ENCODE data around the gene TMEM145.

Gene TMEM145

DNA sequence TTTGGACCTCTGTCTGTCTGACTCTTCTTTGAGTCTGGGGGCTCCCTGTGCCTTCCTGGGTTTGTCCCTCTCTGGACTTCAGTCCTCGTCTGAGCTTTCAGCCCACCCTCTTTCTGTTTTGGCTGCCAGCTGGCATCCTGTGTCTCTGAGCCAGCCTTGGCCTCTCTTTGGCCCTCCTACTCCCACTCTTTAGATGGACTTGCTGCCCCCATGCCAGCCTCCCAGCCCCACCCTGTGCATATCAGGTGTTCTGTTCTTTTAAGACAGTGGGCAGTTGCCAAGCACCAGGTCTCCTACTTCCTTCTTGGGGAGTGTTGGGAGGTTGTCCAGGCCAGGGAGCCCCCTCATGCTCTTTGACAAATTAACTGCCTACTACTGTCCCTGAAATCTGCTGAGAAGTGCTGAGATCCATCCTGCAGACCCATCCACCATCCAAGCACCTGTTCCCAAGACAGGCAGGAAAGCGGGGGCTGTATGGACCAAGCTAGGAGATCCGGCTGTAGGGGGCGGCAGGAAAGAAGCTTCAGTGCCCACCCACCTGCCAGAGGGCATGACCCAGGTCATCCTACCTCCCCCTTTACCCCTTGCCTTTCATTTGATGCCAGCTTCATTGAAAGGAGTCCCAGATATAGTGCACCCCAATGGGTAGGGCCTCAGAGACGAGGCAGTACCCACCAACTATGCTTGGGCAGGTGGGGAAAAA lies 34.5 kb upstream of the TMEM145 start:
- Histone ChIP-seq H3K27ac (ENCODE audit: low read length, poor library complexity, severe bottlenecking) (peak overlapping the region; percentile 90), H3K4me1 (ENCODE audit: control insufficient read depth, insufficient read depth, low read depth, low read length) (peaks cover 76% of the 10 kb centered on the region), H3K23ac (ENCODE audit: low read length in 2 of 2) (no peak overlapping the region), H2AK5ac (ENCODE audit: low read length, severe bottlenecking) (peak overlapping the region; percentile 89), H2AFZ (ENCODE audit: low read depth, low read length) (no peak overlapping the region), H3K4me3 (ENCODE audit: insufficient read depth in 1 of 2, low read depth in 1 of 2, low read length in 2 of 2) (peak overlapping the region in 1 of 2 experiments; percentile 23), H3K36me3 (ENCODE audit: control insufficient read depth in 1 of 2, insufficient read depth in 2 of 2, low read depth in 1 of 2, low read length in 2 of 2) (peaks cover 38 to 40% of the 10 kb centered on the region in 2 experiments), H2BK12ac (ENCODE audit: low read length in 2 of 2) (no peak overlapping the region), H4K8ac (ENCODE audit: low read length) (no peak overlapping the region), H3K9me3 (ENCODE audit: control insufficient read depth, low read length) (no peaks in the 10 kb centered on the region), H3K18ac (ENCODE audit: low read depth in 1 of 2, low read length in 2 of 2) (no peak overlapping the region), H2BK15ac (ENCODE audit: low read depth, poor library complexity, severe bottlenecking) (no peak overlapping the region), H3K4ac (ENCODE audit: low read depth in 1 of 2, low read length in 2 of 2) (peak overlapping the region in 1 of 2 experiments; percentile 57), H3K79me1 (replicated peaks; ENCODE audit: low read length, poor library complexity, severe bottlenecking) (peaks cover 2% of the 10 kb centered on the region), H3K27me3 (ENCODE audit: control insufficient read depth in 1 of 2, insufficient read depth in 1 of 2, low read length in 2 of 2) (no peaks in the 10 kb centered on the region), H3K4me2 (ENCODE audit: low read length, poor library complexity, severe bottlenecking) (peak overlapping the region; percentile 5), H3K9ac (ENCODE audit: low read length) (peak overlapping the region; percentile 79), H4K91ac (ENCODE audit: low read length) (peak overlapping the region; percentile 64), H2BK120ac (ENCODE audit: low read depth, low read length) (no peak overlapping the region), H2BK5ac (ENCODE audit: low read depth, low read length, poor library complexity, severe bottlenecking) (peak overlapping the region; percentile 67), H3K14ac (ENCODE audit: low read length in 2 of 2) (no peak overlapping the region)
- no peak for DNase-seq
- WGBS, result 93% methylated on average over 5 of the region's 5 CpGs

DNA sequence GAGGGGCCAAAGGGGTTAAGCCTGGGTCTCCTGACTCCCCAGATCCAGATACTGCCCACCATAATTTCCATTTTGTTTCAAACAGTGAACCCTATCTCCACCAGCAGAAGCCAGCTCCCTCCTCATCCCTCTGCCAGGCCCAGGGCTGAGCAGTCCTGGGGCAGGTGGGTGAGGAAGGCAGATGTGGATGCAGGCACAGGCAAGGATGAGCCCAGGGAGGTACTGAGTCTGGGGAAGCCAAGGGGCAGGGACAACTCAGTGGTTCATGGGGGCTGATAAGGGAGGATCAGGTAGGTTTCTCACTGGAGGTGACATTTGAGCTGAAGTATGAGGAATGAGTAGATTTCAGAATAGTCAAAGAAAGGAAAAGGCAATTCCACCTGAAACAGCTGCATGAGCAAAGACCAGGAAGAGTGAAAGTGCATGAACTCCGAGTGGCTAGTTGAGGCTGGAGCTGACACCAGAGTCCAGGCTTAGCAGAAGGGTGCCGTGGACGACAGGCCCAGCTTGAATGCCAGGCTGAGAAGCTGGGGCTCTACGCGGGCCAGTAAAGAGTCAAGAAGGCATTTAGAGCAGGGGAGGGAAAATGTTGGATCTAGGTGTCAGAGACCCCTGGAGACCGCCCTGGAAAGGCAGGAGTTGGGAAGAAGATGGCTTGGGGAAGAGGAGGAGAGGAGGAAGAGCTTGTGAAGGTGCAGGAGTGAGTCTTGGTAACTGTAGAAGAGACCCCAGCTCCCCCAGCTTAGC lies 33.8 kb upstream of the TMEM145 start:
- H3K27me3 ChIP-seq (ENCODE audit: control insufficient read depth in 1 of 2, insufficient read depth in 1 of 2, low read length in 2 of 2), result no peaks in the 10 kb centered on the region
- H3K4me2 ChIP-seq (ENCODE audit: low read length, poor library complexity, severe bottlenecking), result peak overlapping the region; percentile 85
- H2BK120ac ChIP-seq (ENCODE audit: low read depth, low read length), result no peak overlapping the region
- no peak overlapping the region for H3K23ac ChIP-seq (ENCODE audit: low read length in 2 of 2)
- peaks cover 31 to 32% of the 10 kb centered on the region in 2 experiments for H3K36me3 ChIP-seq (ENCODE audit: control insufficient read depth in 1 of 2, insufficient read depth in 2 of 2, low read depth in 1 of 2, low read length in 2 of 2)
- H2AK5ac ChIP-seq (ENCODE audit: low read length, severe bottlenecking), result peak overlapping the region; percentile 89
- no peaks in the 10 kb centered on the region for H3K79me1 ChIP-seq (replicated peaks; ENCODE audit: low read length, poor library complexity, severe bottlenecking)
- H3K9ac ChIP-seq (ENCODE audit: low read length), result peak overlapping the region; percentile 79
- peaks cover 70% of the 10 kb centered on the region for H3K4me1 ChIP-seq (ENCODE audit: control insufficient read depth, insufficient read depth, low read depth, low read length)
- H3K9me3 ChIP-seq (ENCODE audit: control insufficient read depth, low read length), result no peaks in the 10 kb centered on the region
- 29% methylated on average over 6 of the region's 6 CpGs for WGBS
- no peak overlapping the region for H3K14ac ChIP-seq (ENCODE audit: low read length in 2 of 2)
- H2BK5ac ChIP-seq (ENCODE audit: low read depth, low read length, poor library complexity, severe bottlenecking), result no peak overlapping the region
- H3K18ac ChIP-seq (ENCODE audit: low read depth in 1 of 2, low read length in 2 of 2), result peak overlapping the region; percentile 7 to 72
- H3K4me3 ChIP-seq (ENCODE audit: insufficient read depth in 1 of 2, low read depth in 1 of 2, low read length in 2 of 2), result peak overlapping the region; percentile 69 to 86
- peak overlapping the region; percentile 90 for H3K27ac ChIP-seq (ENCODE audit: low read length, poor library complexity, severe bottlenecking)
- peak overlapping the region; percentile 9 for H2BK15ac ChIP-seq (ENCODE audit: low read depth, poor library complexity, severe bottlenecking)
- peak overlapping the region; percentile 21 to 33 for H2BK12ac ChIP-seq (ENCODE audit: low read length in 2 of 2)
- no peak for DNase-seq
- peak overlapping the region; percentile 74 for H4K8ac ChIP-seq (ENCODE audit: low read length)
- peak overlapping the region; percentile 0 to 66 for H3K4ac ChIP-seq (ENCODE audit: low read depth in 1 of 2, low read length in 2 of 2)
- H2AFZ ChIP-seq (ENCODE audit: low read depth, low read length), result no peak overlapping the region
- H4K91ac ChIP-seq (ENCODE audit: low read length), result peak overlapping the region; percentile 81

DNA sequence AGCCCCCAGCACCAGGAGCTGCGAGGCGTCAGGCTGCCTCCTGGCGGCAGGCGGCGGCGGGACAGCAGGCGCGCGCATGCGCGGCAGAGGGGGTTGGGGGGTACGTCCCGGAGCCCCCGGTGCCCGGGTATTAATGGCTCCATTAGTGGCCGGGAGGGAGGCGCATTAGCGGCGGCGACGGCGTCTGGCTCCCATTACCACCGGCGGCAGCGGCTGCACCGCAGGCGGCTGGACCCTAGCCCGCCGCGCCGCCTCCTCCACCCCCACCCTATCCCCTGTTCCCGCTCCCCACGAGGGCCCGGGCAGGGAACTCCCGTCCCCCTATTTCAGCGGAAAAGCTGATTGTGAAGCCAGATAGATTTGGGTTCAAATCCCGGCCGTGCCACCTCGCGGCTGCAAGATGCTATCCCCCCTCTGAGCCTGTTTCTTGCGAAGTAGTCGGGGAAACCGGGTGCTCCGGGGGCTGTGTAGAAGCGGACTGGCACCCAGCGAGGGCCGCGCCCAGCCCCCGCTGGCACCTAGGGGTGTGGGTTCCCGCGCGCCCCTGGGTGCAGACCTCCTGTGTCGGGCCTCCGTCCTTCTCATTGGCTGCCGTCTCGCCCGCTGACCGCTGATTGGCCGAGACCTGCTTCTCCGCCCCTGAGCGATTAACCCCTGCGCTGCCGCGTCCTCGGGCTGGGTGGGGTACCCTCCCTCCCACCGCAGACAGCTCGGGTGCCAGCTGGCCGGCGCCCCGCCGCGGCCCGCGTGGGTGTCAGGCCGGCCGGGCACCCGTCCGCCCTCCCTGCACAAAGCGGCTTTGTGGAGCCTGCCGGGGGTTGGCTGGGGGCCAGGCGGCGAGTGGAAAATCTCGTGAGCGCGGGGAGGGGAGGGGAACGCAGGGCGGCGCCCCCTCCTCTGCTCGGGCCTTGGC lies 33.0 kb upstream of the TMEM145 start:
- H2AK5ac ChIP-seq (ENCODE audit: low read length, severe bottlenecking), result no peak overlapping the region
- H2BK120ac ChIP-seq (ENCODE audit: low read depth, low read length), result peak overlapping the region; percentile 98
- WGBS, result under 1% methylated on average over 69 of the region's 89 CpGs
- peak overlapping the region; percentile 89 to 99 for H3K18ac ChIP-seq (ENCODE audit: low read depth in 1 of 2, low read length in 2 of 2)
- peak; percentile 93 for DNase-seq
- H3K27ac ChIP-seq (ENCODE audit: low read length, poor library complexity, severe bottlenecking), result peak overlapping the region; percentile 90
- peak overlapping the region; percentile 45 to 83 for H2BK12ac ChIP-seq (ENCODE audit: low read length in 2 of 2)
- no peak overlapping the region for H3K23ac ChIP-seq (ENCODE audit: low read length in 2 of 2)
- H4K8ac ChIP-seq (ENCODE audit: low read length), result peak overlapping the region; percentile 92
- H3K4me1 ChIP-seq (ENCODE audit: control insufficient read depth, insufficient read depth, low read depth, low read length), result peaks cover 67% of the 10 kb centered on the region
- peak overlapping the region; percentile 79 for H3K9ac ChIP-seq (ENCODE audit: low read length)
- no peak overlapping the region for H2AFZ ChIP-seq (ENCODE audit: low read depth, low read length)
- peak overlapping the region in 1 of 2 experiments; percentile 68 for H3K14ac ChIP-seq (ENCODE audit: low read length in 2 of 2)
- H3K27me3 ChIP-seq (ENCODE audit: control insufficient read depth in 1 of 2, insufficient read depth in 1 of 2, low read length in 2 of 2), result no peaks in the 10 kb centered on the region
- no peaks in the 10 kb centered on the region for H3K9me3 ChIP-seq (ENCODE audit: control insufficient read depth, low read length)
- peak overlapping the region; percentile 69 to 86 for H3K4me3 ChIP-seq (ENCODE audit: insufficient read depth in 1 of 2, low read depth in 1 of 2, low read length in 2 of 2)
- H4K91ac ChIP-seq (ENCODE audit: low read length), result peak overlapping the region; percentile 91
- peak overlapping the region; percentile 85 for H3K4me2 ChIP-seq (ENCODE audit: low read length, poor library complexity, severe bottlenecking)
- no peaks in the 10 kb centered on the region for H3K79me1 ChIP-seq (replicated peaks; ENCODE audit: low read length, poor library complexity, severe bottlenecking)
- peak overlapping the region; percentile 76 to 85 for H3K4ac ChIP-seq (ENCODE audit: low read depth in 1 of 2, low read length in 2 of 2)
- H2BK15ac ChIP-seq (ENCODE audit: low read depth, poor library complexity, severe bottlenecking), result peak overlapping the region; percentile 94
- peaks cover 24% of the 10 kb centered on the region in 2 experiments for H3K36me3 ChIP-seq (ENCODE audit: control insufficient read depth in 1 of 2, insufficient read depth in 2 of 2, low read depth in 1 of 2, low read length in 2 of 2)
- peak overlapping the region; percentile 80 for H2BK5ac ChIP-seq (ENCODE audit: low read depth, low read length, poor library complexity, severe bottlenecking)
